Stimulated activated CD4-positive, alpha-beta T cell treated with anti-CD3 and anti-CD28 coated beads, Interleukin-4, amount 100 ng/mL, for 24 hours (primary cell): Measurements from ENCODE around the gene SLC16A5.
"Not testable (repeated sequence)": the region's sequence is repeated elsewhere in the genome, so short reads cannot be mapped to it uniquely, and the experiment has no call there.

ENCODE experiments used
- DNase-seq: peaks from one replicate; pipeline ENCODE4 v3.0.0-alpha.2; 2020

The SLC16A5 gene

DNA sequence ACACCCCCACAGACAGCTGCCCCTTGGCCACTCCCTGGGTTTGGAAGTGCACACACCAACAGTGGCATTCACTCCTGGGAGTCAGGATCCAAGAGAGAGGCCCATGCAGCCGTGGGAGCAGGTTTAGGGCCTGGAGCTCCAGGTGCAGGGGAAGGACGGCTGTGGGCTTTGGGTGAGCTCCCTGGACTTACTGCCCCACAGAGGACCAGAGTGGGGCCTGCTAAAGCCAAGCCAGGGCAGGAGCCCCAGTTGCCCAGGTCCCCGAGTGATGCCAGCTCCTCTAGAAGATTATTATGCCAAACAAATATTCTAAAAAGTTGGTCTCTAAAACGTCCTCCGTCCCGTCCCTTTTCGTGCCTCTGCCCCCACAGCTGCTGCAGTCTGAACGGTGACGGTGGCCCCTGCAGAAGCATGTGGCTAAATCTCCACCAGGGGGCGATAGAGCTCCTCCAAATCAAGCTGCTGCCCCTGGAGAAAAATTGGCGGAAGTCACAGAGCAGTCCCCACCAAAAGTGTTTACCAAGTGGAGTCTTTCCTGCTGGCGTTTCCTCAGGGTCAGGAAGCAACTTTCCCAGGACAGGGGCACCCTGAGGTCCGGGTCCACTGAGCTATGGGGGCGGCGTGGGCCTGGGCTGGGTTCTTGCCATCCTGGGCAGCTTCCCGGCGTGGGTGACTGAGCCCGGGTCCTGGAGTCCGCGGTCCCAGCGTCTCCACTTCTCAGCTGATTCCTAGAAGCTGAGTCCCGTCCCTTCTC, 26.2 kb downstream of the SLC16A5 start:
- DNase-seq: peak; percentile 94

DNA sequence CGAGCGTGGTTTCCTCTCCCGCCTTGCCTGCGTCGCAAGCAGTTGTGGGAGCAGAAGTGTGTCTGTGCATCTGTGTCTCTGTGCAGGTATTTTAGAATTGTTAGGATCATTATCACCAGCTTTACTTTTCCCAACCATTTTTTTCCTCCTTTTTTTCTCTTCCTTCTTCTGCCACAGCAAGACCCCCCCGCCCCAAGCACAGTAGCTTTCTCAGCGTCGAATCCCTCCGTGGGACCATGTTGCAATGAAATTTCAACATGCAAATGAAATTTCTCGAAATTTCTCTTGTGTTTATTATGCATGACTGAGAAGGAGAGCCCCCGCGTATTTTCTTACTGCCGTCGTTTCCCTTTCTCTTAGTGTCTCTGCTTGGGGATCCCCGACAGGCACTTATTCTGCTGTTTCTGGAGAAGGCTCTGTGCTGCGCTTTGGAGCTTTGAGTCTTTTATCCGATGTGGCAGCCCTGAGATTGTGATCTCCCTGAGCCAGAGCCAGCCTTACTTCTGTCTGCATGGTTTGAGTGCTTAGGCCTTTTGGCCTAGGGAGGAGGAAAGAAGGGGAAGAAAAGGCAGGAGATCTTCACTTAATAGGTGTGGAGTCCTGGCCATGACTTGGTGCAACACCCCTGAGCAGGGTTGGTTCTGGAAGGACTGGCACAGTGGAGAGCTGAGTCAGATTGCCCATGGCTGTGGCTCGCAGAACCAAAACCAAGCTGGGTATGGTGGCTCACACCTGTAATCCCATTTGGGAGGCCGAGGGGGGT, 27.0 kb downstream of the SLC16A5 start:
- DNase-seq: no peak

DNA sequence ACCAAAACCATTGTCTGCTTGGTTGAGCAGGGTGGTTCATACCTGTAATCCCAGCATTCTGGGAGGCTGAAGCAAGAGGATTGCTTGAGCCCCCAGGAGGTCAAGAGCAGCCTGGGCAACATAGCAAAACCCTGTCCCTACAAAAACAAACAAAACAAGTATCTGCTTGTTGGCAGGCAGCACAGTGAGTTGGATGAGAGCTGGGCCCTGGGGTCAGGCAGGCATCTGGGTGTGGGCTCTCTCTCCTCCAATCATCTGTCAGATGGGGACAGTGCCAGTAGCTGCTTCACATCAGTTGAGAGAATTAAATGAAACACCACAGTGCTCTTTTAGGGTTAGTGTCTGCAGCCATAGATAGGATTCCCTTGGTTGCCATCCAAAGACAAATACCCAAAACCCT, 27.8 kb downstream of the SLC16A5 start:
- no peak for DNase-seq

DNA sequence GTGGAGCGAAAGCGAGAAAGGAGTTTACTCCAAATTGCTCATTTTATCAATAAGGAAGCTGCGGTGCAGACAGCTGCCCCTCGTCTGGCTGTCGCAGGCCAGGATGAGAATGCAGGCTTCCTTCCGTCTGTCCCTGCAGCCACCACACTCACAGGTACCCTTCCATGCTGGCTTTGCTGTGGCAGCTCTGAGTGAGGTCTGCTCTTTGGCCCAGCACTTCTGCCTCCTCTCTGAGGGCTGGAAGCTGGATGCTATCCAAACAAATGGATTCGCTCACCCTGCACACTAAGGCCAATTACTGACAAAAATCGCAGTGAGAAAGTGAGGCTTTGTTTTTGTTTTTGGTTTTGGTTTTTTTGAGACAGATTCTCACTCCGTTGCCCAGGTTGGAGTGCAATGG, 29.0 kb downstream of the SLC16A5 start:
- DNase-seq: no peak

DNA sequence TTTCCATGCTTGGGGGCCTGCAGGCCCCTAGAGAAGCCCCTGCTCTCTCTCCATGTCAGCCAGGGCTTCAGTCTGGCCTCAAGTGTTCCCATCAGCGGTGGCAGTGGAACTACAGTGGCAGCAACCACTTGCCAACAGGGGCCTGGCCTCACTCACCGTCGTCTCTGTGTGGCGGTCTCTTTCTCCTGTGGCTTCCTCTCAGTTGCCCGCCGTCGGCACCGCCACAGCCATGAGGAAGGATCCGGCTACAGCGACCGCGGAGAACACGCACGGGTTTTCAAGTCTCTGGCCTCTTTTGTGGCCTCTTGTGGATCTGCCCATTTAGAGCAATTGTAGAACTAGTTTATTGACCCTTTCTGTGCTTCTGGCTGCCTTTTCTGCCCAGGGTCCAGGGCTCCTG, 30.6 kb downstream of the SLC16A5 start:
- DNase-seq: no peak

- DNase-seq: peak; percentile 67
Measured at GRCh38 chr17:75124041-75124818, 36.5 kb downstream of the SLC16A5 start.

DNA sequence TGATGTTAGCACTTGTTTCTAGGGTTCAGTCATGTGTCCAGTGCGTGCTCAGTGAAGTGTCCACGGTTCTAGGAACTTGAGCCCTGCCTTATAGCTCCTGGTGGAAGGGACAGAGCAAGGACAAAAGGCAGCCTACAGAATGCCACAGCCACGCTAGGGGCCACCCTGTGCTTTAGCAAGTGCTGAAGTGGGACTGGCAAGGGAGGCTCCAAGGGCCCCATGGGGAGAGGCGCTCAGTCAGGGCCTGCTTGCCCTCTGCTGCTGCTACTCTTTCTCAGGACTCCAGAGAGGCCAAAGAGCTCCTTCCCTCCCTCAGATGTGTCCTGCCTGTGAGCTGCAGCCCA, 37.0 kb downstream of the SLC16A5 start:
- no peak for DNase-seq

- DNase-seq: no peak
Measured at GRCh38 chr17:75125984-75126383, 38.2 kb downstream of the SLC16A5 start.

- no peak for DNase-seq
Measured at GRCh38 chr17:75126954-75127353, 39.2 kb downstream of the SLC16A5 start.

GRCh38 chr17:75127936-75128335, 40.2 kb downstream of the SLC16A5 start:
- not testable (repeated sequence) for DNase-seq

DNA sequence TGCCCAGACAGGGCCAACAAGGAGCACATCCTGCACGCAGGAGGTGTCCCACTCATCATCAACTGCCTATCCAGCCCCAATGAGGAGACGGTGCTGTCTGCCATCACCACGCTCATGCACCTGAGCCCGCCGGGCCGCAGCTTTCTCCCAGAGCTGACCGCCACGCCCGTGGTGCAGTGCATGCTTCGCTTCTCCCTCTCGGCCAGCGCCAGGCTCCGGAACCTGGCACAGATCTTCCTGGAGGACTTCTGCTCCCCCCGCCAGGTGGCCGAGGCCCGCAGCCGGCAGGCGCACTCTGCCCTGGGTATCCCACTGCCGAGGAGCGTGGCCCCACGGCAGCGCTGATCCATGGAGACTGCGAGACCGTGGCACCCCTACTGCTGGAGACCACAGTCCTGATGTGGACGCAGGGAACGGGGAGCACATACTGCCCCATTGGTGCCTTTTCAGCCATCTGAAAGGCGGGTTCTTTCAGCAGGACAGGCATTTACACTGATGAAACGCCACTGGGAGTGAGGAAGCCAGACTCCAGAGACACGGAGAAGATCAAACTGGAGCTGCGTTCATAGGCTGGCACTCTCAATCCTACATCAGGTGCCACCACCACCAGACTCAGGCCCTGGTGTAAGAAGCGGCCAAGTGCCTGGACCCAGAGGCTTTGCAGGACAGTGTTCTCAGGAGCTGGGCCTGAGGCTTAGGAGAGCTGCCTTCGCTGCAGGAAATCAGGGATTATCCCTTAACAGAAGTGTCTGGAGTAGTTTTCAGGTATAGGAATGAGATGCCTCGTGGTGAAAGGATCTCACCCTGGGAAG, 41.1 kb downstream of the SLC16A5 start:
- DNase-seq: no peak

DNA sequence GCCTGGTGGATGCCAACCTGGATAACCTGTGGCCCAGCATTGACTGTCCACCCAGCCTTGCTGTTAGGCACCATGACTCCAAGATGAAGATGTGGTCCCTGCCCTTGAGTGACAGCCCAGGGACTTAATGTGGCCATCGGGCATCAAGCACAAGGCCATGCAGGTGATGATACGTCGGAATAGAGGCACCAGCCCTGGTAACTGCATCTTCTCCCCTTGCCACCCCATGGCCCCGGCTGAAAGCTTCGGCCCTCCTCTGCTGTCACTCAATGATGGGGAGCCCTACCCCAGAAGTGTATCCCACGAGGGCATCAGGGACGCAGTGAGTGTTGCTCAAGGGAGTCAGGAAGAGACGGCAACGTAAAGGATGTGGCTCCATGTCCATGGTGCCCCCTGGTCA, 41.8 kb downstream of the SLC16A5 start:
- no peak for DNase-seq

DNA sequence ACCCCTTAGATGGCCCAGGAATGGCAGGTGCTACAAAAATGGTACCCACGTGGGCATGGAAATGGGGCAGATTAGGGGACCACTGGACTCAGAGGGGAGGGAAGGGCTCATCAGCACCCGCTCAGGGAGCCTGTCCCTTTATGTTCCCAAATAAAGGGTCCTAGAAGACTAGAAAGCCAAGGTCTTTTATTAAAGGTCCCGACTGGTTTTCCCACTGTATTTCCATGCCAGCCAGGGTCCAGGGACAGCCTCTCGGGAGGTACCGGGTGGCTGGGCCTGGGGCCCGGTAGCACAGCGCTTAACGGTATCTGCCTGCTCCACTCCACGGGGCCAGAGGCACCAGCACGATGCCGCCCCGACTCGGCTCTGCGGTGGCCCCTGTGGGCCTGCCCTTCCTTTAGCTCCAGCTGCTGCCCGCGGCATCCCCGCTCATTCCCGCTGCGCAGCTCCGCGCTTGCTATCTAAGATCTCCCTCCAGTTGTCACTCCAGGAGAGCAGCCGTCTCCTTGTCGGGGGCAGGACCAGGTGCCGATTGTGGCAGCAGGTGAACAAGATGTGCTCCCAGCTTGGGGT, 42.4 kb downstream of the SLC16A5 start:
- no peak for DNase-seq

GRCh38 chr17:75130632-75131277, 43.0 kb downstream of the SLC16A5 start:
- peak; percentile 48 for DNase-seq

- peak; percentile 72 for DNase-seq
Measured at GRCh38 chr17:75131278-75132017, 43.7 kb downstream of the SLC16A5 start, which contains the start of gene NT5C. NT5C (minus strand) TSS chr17:75131742; CDS start chr17:75131707, 35 bp downstream.

GRCh38 chr17:75132018-75133000, 44.6 kb downstream of the SLC16A5 start:
- DNase-seq: not testable (repeated sequence)

DNA sequence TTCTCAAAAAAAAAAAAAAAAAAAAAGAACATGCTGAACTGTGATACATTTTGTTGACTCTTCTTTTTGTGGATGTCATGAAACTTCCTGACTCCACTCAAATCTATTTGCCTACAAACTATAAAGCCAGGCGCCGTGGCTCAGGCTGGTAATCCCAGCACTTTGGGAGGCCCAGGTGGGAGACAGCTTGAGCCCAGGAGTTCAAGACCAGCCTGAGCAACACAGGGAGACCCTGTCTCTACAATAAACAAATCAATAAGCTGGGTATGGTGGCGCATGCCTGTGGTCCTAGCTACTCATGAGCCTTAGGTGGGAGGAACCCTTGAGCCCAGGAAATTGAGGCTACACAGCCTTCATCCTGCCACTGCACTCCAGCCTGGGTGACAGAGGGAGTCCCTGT, 45.2 kb downstream of the SLC16A5 start:
- no peak for DNase-seq

DNA sequence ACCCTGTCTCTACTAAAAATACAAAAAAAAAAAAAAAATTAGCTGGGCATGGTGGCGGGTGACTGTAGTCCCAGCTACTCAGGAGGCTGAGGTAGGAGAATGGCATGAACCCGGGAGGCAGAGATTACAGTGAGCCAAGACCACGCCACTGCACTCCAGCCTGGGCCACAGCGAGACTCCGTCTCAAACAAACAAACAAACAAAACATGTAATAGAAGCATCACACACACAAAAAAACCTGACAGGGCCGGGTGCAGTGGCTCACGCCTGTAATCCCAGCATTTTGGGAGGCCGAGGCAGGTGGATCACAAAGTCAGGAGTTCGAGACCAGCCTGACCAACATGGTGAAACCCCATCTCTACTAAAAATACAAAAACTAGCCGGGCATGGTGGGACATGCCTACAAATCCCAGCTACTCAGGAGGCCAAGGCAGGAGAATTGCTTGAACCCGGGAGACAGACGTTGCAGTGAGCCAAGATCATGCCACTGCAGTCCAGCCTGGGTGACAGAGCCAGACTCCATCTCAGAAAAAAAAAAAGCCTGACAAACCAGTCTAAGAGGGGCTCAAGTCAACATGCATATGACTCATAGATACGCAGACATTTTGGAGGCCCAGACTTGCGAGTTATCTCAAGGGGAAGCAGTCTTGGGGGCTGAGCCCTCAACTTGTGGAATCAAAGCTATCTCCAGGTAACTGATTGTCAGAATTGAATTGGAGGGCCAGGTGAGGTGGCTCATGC, 46.0 kb downstream of the SLC16A5 start:
- DNase-seq: not testable (repeated sequence)

- DNase-seq: no peak
Measured at GRCh38 chr17:75135452-75135851, 47.7 kb downstream of the SLC16A5 start.
